ENCODE results near the gene ZFAND2A. TPM values are rescaled to one million over a fixed set of nuclear protein-coding genes. Genes with fewer than 3 reads are reported as not detected.

ZFAND2A gene
- total and polyA plus RNA-seq, 2 of the 8 experiments (the other 6 are each of a cell fraction or from before 2014, with no cell fraction given): 16.6 to 20.3 TPM

GRCh38 chr7:1159891-1160669 is at the start of gene ZFAND2A (continued):
- TF ChIP-seq CTCF (IDR thresholded peaks at IDR 0.05; ENCODE audit: control extremely low read depth in 1 of 3, insufficient read depth in 1 of 3, low read depth in 1 of 3, low read length in 3 of 3) (no peak), NRF1 (IDR thresholded peaks at IDR 0.05; ENCODE audit: low read depth, low read length) (peak; percentile 84), SAP30 (IDR thresholded peaks at IDR 0.05; ENCODE audit: insufficient read depth, insufficient replicate concordance, low read length) (peak; percentile 85), SIX5 (IDR thresholded peaks at IDR 0.05; ENCODE audit: low read depth, low read length) (no peak), SP2 (IDR thresholded peaks at IDR 0.05; ENCODE audit: low read length) (no peak), FOSL1 (IDR thresholded peaks at IDR 0.05; ENCODE audit: insufficient read depth, low read depth, low read length) (no peak), ATF2 (IDR thresholded peaks at IDR 0.05; ENCODE audit: low read length) (no peak), POU5F1 (IDR thresholded peaks at IDR 0.05; ENCODE audit: low read depth, low read length) (no peak), HDAC6 (IDR thresholded peaks at IDR 0.05; ENCODE audit: low read depth, low read length) (no peak), ASH2L (IDR thresholded peaks at IDR 0.05; ENCODE audit: low read length) (peak; percentile 73), MAFK (IDR thresholded peaks at IDR 0.05; ENCODE audit: low read depth, low read length) (peak; percentile 69; the same call in 1 of the 2 replicates), RXRA (IDR thresholded peaks at IDR 0.05; ENCODE audit: insufficient read depth, low read depth, low read length) (no peak), KDM1A (IDR thresholded peaks at IDR 0.05; ENCODE audit: borderline replicate concordance, low read length) (no peak), GTF2F1 (IDR thresholded peaks at IDR 0.05; ENCODE audit: borderline replicate concordance, low read depth, low read length) (no peak; the same call in 1 of the 2 replicates), JUN (IDR thresholded peaks at IDR 0.05; ENCODE audit: low read depth, low read length) (no peak), POLR2AphosphoS5 (IDR thresholded peaks at IDR 0.05; ENCODE audit: low read depth, low read length) (peak; percentile 58), GABPA (IDR thresholded peaks at IDR 0.05; ENCODE audit: borderline replicate concordance, insufficient read depth, low read length) (no peak; the same call in 1 of the 2 replicates), CREB1 (IDR thresholded peaks at IDR 0.05) (peak; percentile 99), SUZ12 (IDR thresholded peaks at IDR 0.05; ENCODE audit: low read length) (no peak), RFX5 (IDR thresholded peaks at IDR 0.05; ENCODE audit: borderline replicate concordance, low read depth, low read length) (no peak; the same call in 1 of the 2 replicates)
